HepG2 (cell line): ENCODE data around the gene SLC39A2. TPM values are rescaled to one million over a fixed set of nuclear protein-coding genes. Genes with fewer than 3 reads are reported as not detected.

Experiments
- CBX1 ChIP-seq: IDR thresholded peaks from one replicate; pipeline ENCODE4 v1.6.1; 2016; ENCODE audit warnings: antibody characterized with exemption, low read depth
- EP300 ChIP-seq, 3 experiments: sonication (generic) in 1 of 3; formaldehyde crosslinking in 1 of 3; IDR thresholded peaks; 2 replicates each; pipeline versions ENCODE4 v1.5.1 to v1.6.1; 2011 to 2020; ENCODE audit warnings: low read depth in 2 of 3, low read length in 2 of 3, borderline replicate concordance in 1 of 3, improper control_type of control experiment in 1 of 3, mild to moderate bottlenecking in 1 of 3, missing genetic modification reagents in 1 of 3, moderate library complexity in 1 of 3
- IKZF4 ChIP-seq: sonication (generic); formaldehyde crosslinking; IDR thresholded peaks from 2 replicates; pipeline ENCODE4 v1.5.1; 2020; ENCODE audit warnings: borderline replicate concordance, mild to moderate bottlenecking, low read depth, missing genetic modification reagents; ENCODE audit errors: not compliant biosample characterization
- NAIF1 ChIP-seq: sonication (generic); formaldehyde crosslinking; IDR thresholded peaks from 2 replicates; pipeline ENCODE4 v1.5.0; 2020; ENCODE audit warnings: mild to moderate bottlenecking, missing genetic modification reagents, borderline replicate concordance
- PITX1 ChIP-seq: sonication (generic); formaldehyde crosslinking; IDR thresholded peaks from 2 replicates; pipeline ENCODE4 v1.5.1; 2020; ENCODE audit warnings: mild to moderate bottlenecking, missing genetic modification reagents
- SAFB2 ChIP-seq: sonication (generic); formaldehyde crosslinking; IDR thresholded peaks from 2 replicates; pipeline ENCODE4 v1.5.1; 2020; ENCODE audit warnings: missing genetic modification reagents, low read depth, mild to moderate bottlenecking, borderline replicate concordance
- SRSF4 ChIP-seq: fragments of 200-400 bp; formaldehyde crosslinking; IDR thresholded peaks from one replicate; pipeline ENCODE4 v1.6.1; 2018; ENCODE audit warnings: mild to moderate bottlenecking, low read depth, low read length, moderate library complexity; ENCODE audit not compliant: poor library complexity, severe bottlenecking
- SSRP1 ChIP-seq: IDR thresholded peaks from 2 replicates; pipeline ENCODE4 v1.6.1; 2016; ENCODE audit warnings: control low read depth
- ZMYM4 ChIP-seq: sonication (generic); formaldehyde crosslinking; IDR thresholded peaks from 2 replicates; pipeline ENCODE4 v1.8.1; 2023; ENCODE audit warnings: mild to moderate bottlenecking, missing genetic modification reagents
- ZNF383 ChIP-seq: sonication (generic); formaldehyde crosslinking; IDR thresholded peaks from 2 replicates; pipeline ENCODE4 v1.4.0; 2020; ENCODE audit warnings: missing genetic modification reagents, mild to moderate bottlenecking, borderline replicate concordance
- ZNF441 ChIP-seq: sonication (generic); formaldehyde crosslinking; IDR thresholded peaks from 2 replicates; pipeline ENCODE4 v1.7.0; 2021; ENCODE audit warnings: missing genetic modification reagents, borderline replicate concordance
- ZNF562 ChIP-seq: sonication (generic); formaldehyde crosslinking; IDR thresholded peaks from 2 replicates; pipeline ENCODE4 v1.8.0; 2022; ENCODE audit warnings: missing genetic modification reagents, borderline replicate concordance
- ZNF577 ChIP-seq: sonication (generic); formaldehyde crosslinking; IDR thresholded peaks from 2 replicates; pipeline ENCODE4 v1.4.0; 2020; ENCODE audit warnings: mild to moderate bottlenecking, low read depth, missing genetic modification reagents, borderline replicate concordance
- ZSCAN31 ChIP-seq: sonication (generic); formaldehyde crosslinking; IDR thresholded peaks from 2 replicates; pipeline ENCODE4 v1.5.0; 2020; ENCODE audit warnings: low read depth, mild to moderate bottlenecking, missing genetic modification reagents
- polyA plus RNA-seq, 8 experiments: library from polyadenylated mRNA; depleted of rRNA in 3 of 8; stranded (reverse) in 7 of 8; unstranded in 1 of 8; fragments of >200 nt; fragmentation: Illumina TruSeq in 4 of 8; extraction: Trizol in 4 of 8; gene quantifications; 2 replicates each; pipeline versions ENCODE4 v1.2.1 to v1.2.3, GENCODE V29; 2011 to 2016; ENCODE audit warnings: low read depth in 4 of 8, missing spikeins in 1 of 8, mixed read lengths in 1 of 8; ENCODE audit not compliant: insufficient read depth in 1 of 8
- total RNA-seq, 5 experiments: library from RNA; depleted of rRNA; stranded (reverse); fragments of >200 nt; fragmentation: Illumina TruSeq; extraction: Trizol; gene quantifications; 2 replicates each; pipeline ENCODE4 v1.2.3, GENCODE V29; 2016; ENCODE audit warnings: low read depth in 1 of 5
- TF ChIP-seq, protein P1 (sequence below): IDR thresholded peaks from 2 replicates; pipeline ENCODE4 v1.6.1; 2016; ENCODE audit warnings: low read depth, control low read depth
- TF ChIP-seq, protein P2 (sequence below): sonication (generic); formaldehyde crosslinking; IDR thresholded peaks from 2 replicates; pipeline ENCODE4 v1.4.0; 2020; ENCODE audit warnings: mild to moderate bottlenecking, missing genetic modification reagents
- TF ChIP-seq, protein P3 (sequence below), 2 experiments: sonication (generic) in 1 of 2; formaldehyde crosslinking in 1 of 2; IDR thresholded peaks; 2 replicates each; pipeline versions ENCODE4 v1.4.0 to v1.6.1; 2016 to 2020; ENCODE audit warnings: borderline replicate concordance in 1 of 2, low read depth in 1 of 2, mild to moderate bottlenecking in 1 of 2, missing genetic modification reagents in 1 of 2
- TF ChIP-seq, protein P4 (sequence below): sonication (generic); formaldehyde crosslinking; IDR thresholded peaks from 2 replicates; pipeline ENCODE4 v1.5.1; 2020; ENCODE audit warnings: missing genetic modification reagents, mild to moderate bottlenecking, borderline replicate concordance
- TF ChIP-seq, protein P5 (sequence below): sonication (generic); IDR thresholded peaks from 2 replicates; pipeline ENCODE4 v1.6.1; 2016; ENCODE audit warnings: low read depth, borderline replicate concordance

SLC39A2 gene
- total and polyA plus RNA-seq, 2 of the 13 experiments (the other 11 are each of a cell fraction or from before 2014, with no cell fraction given), result 0.08 to 0.11 TPM

DNA sequence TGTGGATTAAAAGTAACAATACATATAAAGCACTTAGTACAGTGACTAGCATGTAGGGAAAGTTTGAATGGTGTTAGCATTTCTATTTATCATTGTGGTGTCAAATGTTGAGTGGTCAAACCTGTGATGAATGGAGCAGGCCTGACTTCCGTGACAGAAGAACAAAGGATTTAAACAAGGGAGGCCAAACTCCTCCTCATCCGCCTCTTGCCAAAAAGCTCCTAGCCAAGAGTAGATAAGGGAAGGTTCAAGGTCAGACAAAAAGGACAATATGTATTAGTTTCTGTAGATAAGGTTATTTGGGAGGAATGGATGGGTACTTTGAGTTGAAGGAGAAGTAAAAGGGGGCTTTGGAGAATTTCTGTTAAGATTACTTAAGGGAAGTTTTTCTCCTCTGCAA is 49.5 kb downstream of the SLC39A2 start (continued):
- TF ChIP-seq, protein P1, sequence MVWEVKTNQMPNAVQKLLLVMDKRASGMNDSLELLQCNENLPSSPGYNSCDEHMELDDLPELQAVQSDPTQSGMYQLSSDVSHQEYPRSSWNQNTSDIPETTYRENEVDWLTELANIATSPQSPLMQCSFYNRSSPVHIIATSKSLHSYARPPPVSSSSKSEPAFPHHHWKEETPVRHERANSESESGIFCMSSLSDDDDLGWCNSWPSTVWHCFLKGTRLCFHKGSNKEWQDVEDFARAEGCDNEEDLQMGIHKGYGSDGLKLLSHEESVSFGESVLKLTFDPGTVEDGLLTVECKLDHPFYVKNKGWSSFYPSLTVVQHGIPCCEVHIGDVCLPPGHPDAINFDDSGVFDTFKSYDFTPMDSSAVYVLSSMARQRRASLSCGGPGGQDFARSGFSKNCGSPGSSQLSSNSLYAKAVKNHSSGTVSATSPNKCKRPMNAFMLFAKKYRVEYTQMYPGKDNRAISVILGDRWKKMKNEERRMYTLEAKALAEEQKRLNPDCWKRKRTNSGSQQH (CRISPR knock-in tag), result no peak
- TF ChIP-seq ZNF562 (CRISPR knock-in tag), result no peak
- no peak for TF ChIP-seq SAFB2
- no peak for TF ChIP-seq ZSCAN31
- TF ChIP-seq SRSF4, result no peak
- TF ChIP-seq ZMYM4 (CRISPR knock-in tag), result no peak
- TF ChIP-seq ZNF441, result no peak
- no peak for TF ChIP-seq SSRP1 (CRISPR knock-in tag)
- TF ChIP-seq EP300 (IDR thresholded peaks at IDR 0.05; ENCODE audit: low read depth in 2 of 2, low read length in 2 of 2), result peak in 1 of 2 experiments; percentile 81; a peak in 2 of 4 replicates
- peak; percentile 71; the same call in 1 of the 2 replicates for TF ChIP-seq EP300 (CRISPR knock-in tag; IDR thresholded peaks at IDR 0.05; ENCODE audit: borderline replicate concordance)
- TF ChIP-seq ZNF383 (CRISPR knock-in tag), result no peak
- TF ChIP-seq ZNF577 (CRISPR knock-in tag), result no peak
- no peak for TF ChIP-seq CBX1
- TF ChIP-seq, protein P2, sequence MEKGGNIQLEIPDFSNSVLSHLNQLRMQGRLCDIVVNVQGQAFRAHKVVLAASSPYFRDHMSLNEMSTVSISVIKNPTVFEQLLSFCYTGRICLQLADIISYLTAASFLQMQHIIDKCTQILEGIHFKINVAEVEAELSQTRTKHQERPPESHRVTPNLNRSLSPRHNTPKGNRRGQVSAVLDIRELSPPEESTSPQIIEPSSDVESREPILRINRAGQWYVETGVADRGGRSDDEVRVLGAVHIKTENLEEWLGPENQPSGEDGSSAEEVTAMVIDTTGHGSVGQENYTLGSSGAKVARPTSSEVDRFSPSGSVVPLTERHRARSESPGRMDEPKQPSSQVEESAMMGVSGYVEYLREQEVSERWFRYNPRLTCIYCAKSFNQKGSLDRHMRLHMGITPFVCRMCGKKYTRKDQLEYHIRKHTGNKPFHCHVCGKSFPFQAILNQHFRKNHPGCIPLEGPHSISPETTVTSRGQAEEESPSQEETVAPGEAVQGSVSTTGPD (CRISPR knock-in tag), result no peak
- TF ChIP-seq NAIF1 (CRISPR knock-in tag), result no peak
- TF ChIP-seq, protein P3, sequence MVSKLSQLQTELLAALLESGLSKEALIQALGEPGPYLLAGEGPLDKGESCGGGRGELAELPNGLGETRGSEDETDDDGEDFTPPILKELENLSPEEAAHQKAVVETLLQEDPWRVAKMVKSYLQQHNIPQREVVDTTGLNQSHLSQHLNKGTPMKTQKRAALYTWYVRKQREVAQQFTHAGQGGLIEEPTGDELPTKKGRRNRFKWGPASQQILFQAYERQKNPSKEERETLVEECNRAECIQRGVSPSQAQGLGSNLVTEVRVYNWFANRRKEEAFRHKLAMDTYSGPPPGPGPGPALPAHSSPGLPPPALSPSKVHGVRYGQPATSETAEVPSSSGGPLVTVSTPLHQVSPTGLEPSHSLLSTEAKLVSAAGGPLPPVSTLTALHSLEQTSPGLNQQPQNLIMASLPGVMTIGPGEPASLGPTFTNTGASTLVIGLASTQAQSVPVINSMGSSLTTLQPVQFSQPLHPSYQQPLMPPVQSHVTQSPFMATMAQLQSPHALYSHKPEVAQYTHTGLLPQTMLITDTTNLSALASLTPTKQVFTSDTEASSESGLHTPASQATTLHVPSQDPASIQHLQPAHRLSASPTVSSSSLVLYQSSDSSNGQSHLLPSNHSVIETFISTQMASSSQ (IDR thresholded peaks at IDR 0.05; ENCODE audit: low read depth), result no peak
- TF ChIP-seq, protein P3 (CRISPR knock-in tag; IDR thresholded peaks at IDR 0.05; ENCODE audit: borderline replicate concordance), result no peak
- 0 out of 2 replicates have a peak, but pooled peaks have one; percentile 21 for TF ChIP-seq PITX1 (CRISPR knock-in tag)
- TF ChIP-seq, protein P4, sequence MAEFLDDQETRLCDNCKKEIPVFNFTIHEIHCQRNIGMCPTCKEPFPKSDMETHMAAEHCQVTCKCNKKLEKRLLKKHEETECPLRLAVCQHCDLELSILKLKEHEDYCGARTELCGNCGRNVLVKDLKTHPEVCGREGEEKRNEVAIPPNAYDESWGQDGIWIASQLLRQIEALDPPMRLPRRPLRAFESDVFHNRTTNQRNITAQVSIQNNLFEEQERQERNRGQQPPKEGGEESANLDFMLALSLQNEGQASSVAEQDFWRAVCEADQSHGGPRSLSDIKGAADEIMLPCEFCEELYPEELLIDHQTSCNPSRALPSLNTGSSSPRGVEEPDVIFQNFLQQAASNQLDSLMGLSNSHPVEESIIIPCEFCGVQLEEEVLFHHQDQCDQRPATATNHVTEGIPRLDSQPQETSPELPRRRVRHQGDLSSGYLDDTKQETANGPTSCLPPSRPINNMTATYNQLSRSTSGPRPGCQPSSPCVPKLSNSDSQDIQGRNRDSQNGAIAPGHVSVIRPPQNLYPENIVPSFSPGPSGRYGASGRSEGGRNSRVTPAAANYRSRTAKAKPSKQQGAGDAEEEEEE, result no peak
- no peak for TF ChIP-seq IKZF4 (CRISPR knock-in tag)
- TF ChIP-seq, protein P5, sequence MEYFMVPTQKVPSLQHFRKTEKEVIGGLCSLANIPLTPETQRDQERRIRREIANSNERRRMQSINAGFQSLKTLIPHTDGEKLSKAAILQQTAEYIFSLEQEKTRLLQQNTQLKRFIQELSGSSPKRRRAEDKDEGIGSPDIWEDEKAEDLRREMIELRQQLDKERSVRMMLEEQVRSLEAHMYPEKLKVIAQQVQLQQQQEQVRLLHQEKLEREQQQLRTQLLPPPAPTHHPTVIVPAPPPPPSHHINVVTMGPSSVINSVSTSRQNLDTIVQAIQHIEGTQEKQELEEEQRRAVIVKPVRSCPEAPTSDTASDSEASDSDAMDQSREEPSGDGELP, result no peak
